ENCODE measurements around the gene SMIM13.

DNA sequence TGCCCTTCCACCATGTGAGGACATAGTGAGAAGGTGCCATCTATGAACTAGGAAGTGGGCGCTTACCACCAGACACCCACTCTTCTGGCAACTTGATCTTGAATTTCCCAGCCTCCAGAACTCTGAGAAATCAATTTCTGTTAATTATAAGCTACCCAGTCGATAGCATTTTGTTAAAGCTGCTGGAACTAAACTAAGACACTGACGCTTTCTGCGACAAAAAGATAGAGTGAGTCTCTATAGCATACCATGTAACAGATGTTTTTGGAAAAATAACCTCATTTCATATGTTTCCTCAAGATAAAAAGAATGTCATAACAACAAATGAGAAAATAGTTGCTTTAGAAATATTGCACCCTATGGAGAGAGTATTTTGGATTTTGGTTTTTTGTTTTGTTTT, 15.4 kb upstream of the SMIM13 start:
- TF ChIP-seq CTCF (IDR thresholded peaks at IDR 0.05) (no peak), POLR2A (IDR thresholded peaks at IDR 0.05) (no peak)
